Vagina (tissue), 2 donors: Measurements from ENCODE around the gene TRABD2B.

Experiments
- CTCF ChIP-seq, 3 experiments: fragments of 450-650 bp in 2 of 3; fragments of 200-600 bp in 1 of 3; sonication (generic) in 1 of 3; IDR thresholded peaks; one replicate each; pipeline ENCODE4 v1.5.1; 2017 to 2019; ENCODE audit warnings: antibody characterized with exemption in 3 of 3, mild to moderate bottlenecking in 2 of 3, moderate library complexity in 2 of 3
- POLR2A ChIP-seq, 2 donors: fragments of 450-650 bp; IDR thresholded peaks; one replicate each; pipeline ENCODE4 v1.6.1; 2017; ENCODE audit warnings: antibody characterized with exemption in 2 of 2, mild to moderate bottlenecking in 2 of 2, moderate library complexity in 2 of 2
- POLR2AphosphoS5 ChIP-seq, 2 donors: sonication (generic); formaldehyde crosslinking; IDR thresholded peaks; one replicate each; pipeline ENCODE4 v1.9.0; 2017; ENCODE audit warnings: antibody characterized with exemption in 2 of 2, mild to moderate bottlenecking in 2 of 2, low read depth in 1 of 2; ENCODE audit not compliant: insufficient read depth in 1 of 2

GRCh38 chr1:47924270-47925048 is 72.7 kb downstream of the TRABD2B start:
- no peak for TF ChIP-seq POLR2AphosphoS5 (IDR thresholded peaks at IDR 0.05; ENCODE audit: insufficient read depth in 1 of 2, low read depth in 1 of 2)
- TF ChIP-seq CTCF (IDR thresholded peaks at IDR 0.05): no peak
- TF ChIP-seq POLR2A (IDR thresholded peaks at IDR 0.05): no peak
